GM18520 (cell line): ENCODE data around the gene VMAC.
"Not testable (repeated sequence)": the region's sequence is repeated elsewhere in the genome, so short reads cannot be mapped to it uniquely, and the experiment has no call there.

Experiments used
- ATAC-seq: cut with Tn5 transposase; IDR thresholded peaks from one replicate; pipeline ENCODE4 v1.9.1; 2021; ENCODE audit not compliant: unreplicated experiment

Gene VMAC

GRCh38 chr19:5904352-5905113, at the start of gene VMAC:
Gene VMAC (plus strand): TSS chr19:5904872. CDS start chr19:5904891, 19 bp downstream.
- ATAC-seq, result peak; percentile 72

- not testable (repeated sequence) for ATAC-seq
Observed at GRCh38 chr19:5855151-5855550, 49.5 kb upstream of the VMAC start.

- ATAC-seq, result no peak
Observed at GRCh38 chr19:5857203-5858081, 47.2 kb upstream of the VMAC start.

- ATAC-seq, result no peak
Observed at GRCh38 chr19:5863030-5863665, 41.5 kb upstream of the VMAC start.

- ATAC-seq, result no peak
Observed at GRCh38 chr19:5864013-5864720, 40.5 kb upstream of the VMAC start.

- ATAC-seq, result no peak
Observed at GRCh38 chr19:5864725-5865486, 39.8 kb upstream of the VMAC start.

GRCh38 chr19:5865772-5866171, 38.9 kb upstream of the VMAC start:
- no peak for ATAC-seq

- ATAC-seq, result no peak
Observed at GRCh38 chr19:5867201-5868136, 37.2 kb upstream of the VMAC start.

GRCh38 chr19:5870986-5871394, 33.7 kb upstream of the VMAC start:
- ATAC-seq, result no peak

GRCh38 chr19:5873617-5874199, 31.0 kb upstream of the VMAC start:
- no peak for ATAC-seq

- ATAC-seq, result not testable (repeated sequence)
Observed at GRCh38 chr19:5874496-5874895, 30.2 kb upstream of the VMAC start.

- ATAC-seq, result no peak
Observed at GRCh38 chr19:5877427-5877826, 27.2 kb upstream of the VMAC start.

- ATAC-seq, result no peak
Observed at GRCh38 chr19:5877882-5878281, 26.8 kb upstream of the VMAC start.

- no peak for ATAC-seq
Observed at GRCh38 chr19:5880196-5880595, 24.5 kb upstream of the VMAC start.

GRCh38 chr19:5880604-5881078, 24.0 kb upstream of the VMAC start:
- no peak for ATAC-seq

GRCh38 chr19:5881543-5882299, 23.0 kb upstream of the VMAC start:
- no peak for ATAC-seq

- no peak for ATAC-seq
Observed at GRCh38 chr19:5882421-5882968, 22.2 kb upstream of the VMAC start.
